K562 (cell line): ENCODE measurements around the gene ZG16B. TPM values are rescaled to one million over a fixed set of nuclear protein-coding genes. Genes with fewer than 3 reads are reported as not detected.
A peak's percentile ranks its signal among the peaks of the same experiment; 100 is the strongest.

Experiments used
- ATAC-seq: fragments of 200-7000 bp; cut with Tn5 transposase; 3 replicates; pipeline ENCODE4 v1.9.1; 2020; ENCODE audit warnings: moderate library complexity
- BruUV-seq: library from RNA; stranded (reverse); fragments of 400-500 nt; replicated peaks from 2 replicates; lab custom pipeline; 2021; lab: Mats Ljungman, UMichigan
- CTCF ChIA-PET: fragments of 300-600 bp; formaldehyde crosslinking; extraction: SDS; loops from one replicate; lab custom pipeline; 2021; ENCODE audit warnings: low intra/inter-chr PET ratio; lab: Yijun Ruan, JAX
- POLR2A ChIA-PET: fragments of 300-600, 350-650 bp; sonication (Branson Sonifier 250); formaldehyde crosslinking; extraction: SDS; loops from one replicate; lab custom pipeline; 2021; ENCODE audit warnings: antibody characterized with exemption, inconsistent platforms; lab: Yijun Ruan, JAX
- DNase-seq, 4 experiments: peaks; one replicate each; pipeline versions ENCODE4 v3.0.0 to v3.0.0-alpha.2; 2011 to 2018; ENCODE audit warnings: low spot score in 3 of 4, mixed read lengths in 3 of 4; ENCODE audit errors: extremely low read depth in 1 of 4
- FAIRE-seq: peaks from 2 replicates; lab custom pipeline; 2011; peaks lifted over from hg19 to GRCh38; lab: Jason Lieb, UNC
- H2AFZ ChIP-seq: 2 replicates; pipeline ENCODE4 v1.6.0; 2011; ENCODE audit warnings: low read depth, low read length, control low read depth, inconsistent platforms
- H3K27ac ChIP-seq: fragments of 200-600 bp; 3 replicates; pipeline ENCODE4 v1.8.0; 2011; ENCODE audit warnings: low read depth, mild to moderate bottlenecking, control low read depth, inconsistent platforms, low read length, moderate library complexity, mixed read lengths; ENCODE audit errors: extremely low read depth
- H3K27me3 ChIP-seq, 2 experiments: fragments of 300-600 bp in 1 of 2; 2 replicates in 1 of 2; 3 replicates in 1 of 2; pipeline versions ENCODE4 v1.6.0 to v1.8.0; 2011; ENCODE audit warnings: inconsistent platforms in 2 of 2, low read length in 2 of 2, mild to moderate bottlenecking in 1 of 2, mixed read lengths in 1 of 2, moderate library complexity in 1 of 2; ENCODE audit not compliant: control insufficient read depth in 2 of 2, insufficient read depth in 2 of 2
- H3K36me3 ChIP-seq: fragments of 300-600 bp; 3 replicates; pipeline ENCODE4 v1.8.0; 2011; ENCODE audit warnings: mild to moderate bottlenecking, low read length, inconsistent platforms; ENCODE audit not compliant: control insufficient read depth, insufficient read depth
- H3K4me1 ChIP-seq, 2 experiments: fragments of 200-600 bp in 1 of 2; replicated peaks in 1 of 2; 2 replicates in 1 of 2; 3 replicates in 1 of 2; pipeline versions ENCODE4 v1.5.1 to v1.8.0; 2011; ENCODE audit warnings: inconsistent platforms in 2 of 2, low read length in 2 of 2, mild to moderate bottlenecking in 1 of 2, mixed read lengths in 1 of 2, moderate library complexity in 1 of 2; ENCODE audit not compliant: control insufficient read depth in 2 of 2, insufficient read depth in 2 of 2
- H3K4me2 ChIP-seq: 2 replicates; pipeline ENCODE4 v1.6.1; 2011; ENCODE audit warnings: low read length, control low read depth, inconsistent platforms, mixed read lengths; ENCODE audit not compliant: insufficient read depth
- H3K4me3 ChIP-seq: fragments of 200-600 bp; sonication (generic), shearing (Covaris generic); 2 replicates; pipeline ENCODE4 v1.5.1; 2016; ENCODE audit warnings: control low read depth, inconsistent platforms
- H3K79me2 ChIP-seq: fragments of 200-600 bp; 3 replicates; pipeline ENCODE4 v1.8.0; 2011; ENCODE audit warnings: low read length, inconsistent platforms; ENCODE audit not compliant: control insufficient read depth, insufficient read depth
- H3K9ac ChIP-seq, 2 experiments: 2 replicates each; pipeline versions ENCODE4 v1.6.0 to v1.6.1; 2011; ENCODE audit warnings: low read depth in 2 of 2, low read length in 2 of 2, control low read depth in 1 of 2, inconsistent platforms in 1 of 2, mild to moderate bottlenecking in 1 of 2, mixed read lengths in 1 of 2; ENCODE audit not compliant: insufficient read depth in 1 of 2
- H3K9me1 ChIP-seq: one replicate; pipeline ENCODE4 v1.6.0; 2011; ENCODE audit warnings: inconsistent platforms, mild to moderate bottlenecking, low read length, moderate library complexity; ENCODE audit not compliant: control insufficient read depth, insufficient read depth
- H3K9me3 ChIP-seq: replicated peaks from 2 replicates; pipeline ENCODE4 v1.5.1; 2011; ENCODE audit warnings: low read depth, low read length, inconsistent platforms; ENCODE audit not compliant: control insufficient read depth, insufficient read depth
- H4K20me1 ChIP-seq: replicated peaks from 2 replicates; pipeline ENCODE4 v1.6.1; 2011; ENCODE audit warnings: low read length, inconsistent platforms, mixed read lengths; ENCODE audit not compliant: control insufficient read depth, insufficient read depth
- GTF2A2 ChIP-seq: IDR thresholded peaks from 2 replicates; pipeline ENCODE4 v1.6.1; 2016; ENCODE audit warnings: mild to moderate bottlenecking, missing genetic modification characterization, missing compliant biosample characterization
- ZNF644 ChIP-seq: fragments of 200-800 bp; sonication (Bioruptor generic); IDR thresholded peaks from 2 replicates; pipeline ENCODE4 v1.6.1; 2016; ENCODE audit warnings: low read depth, missing genetic modification characterization, missing compliant biosample characterization
- WGBS: fragments of 100-300 bp; shearing (Covaris generic); methylation state at CpG from one replicate; pipeline ENCODE4 v1.1.6; 2016; ENCODE audit warnings: low coverage, mixed read lengths; ENCODE audit not compliant: insufficient coverage; ENCODE audit errors: missing lambda C conversion rate; 5-methylcytosine and 5-hydroxymethylcytosine counted together
- in situ Hi-C: fragments of 300-500 bp; cut with MboI; formaldehyde crosslinking; loops from 4 replicates; pipeline ENCODE4 v1.15.0; 2018; ENCODE audit warnings: inconsistent platforms, mixed read lengths
- intact Hi-C: fragments of 100-400 bp; cut with micrococcal nuclease; formaldehyde crosslinking; loops from 2 replicates; pipeline ENCODE4 v1.14.2; 2022
- polyA plus RNA-seq, 8 experiments: library from polyadenylated mRNA; depleted of rRNA in 4 of 8; stranded (reverse) in 5 of 8; unstranded in 3 of 8; fragments of >200 nt; fragmentation: Nextera tagmentation in 2 of 8; fragmentation: Illumina TruSeq in 1 of 8; extraction: Ambion mirVana in 2 of 8; extraction: Trizol in 1 of 8; gene quantifications; 2 replicates each; pipeline versions ENCODE4 v1.2.1 to v1.2.3, GENCODE V29; 2011 to 2014; ENCODE audit warnings: inconsistent platforms in 1 of 8, missing spikeins in 1 of 8
- total RNA-seq, 7 experiments: library from RNA; depleted of rRNA in 6 of 7; stranded (reverse); fragments of >200 nt in 6 of 7; fragmentation: Illumina TruSeq in 2 of 7; extraction: Trizol in 2 of 7; gene quantifications; 2 replicates each; pipeline versions ENCODE4 v1.2.1 to v1.2.3, GENCODE V29; 2011 to 2021; ENCODE audit warnings: low replicate concordance in 1 of 7
- TF ChIP-seq, protein P1 (sequence below): fragments of 450-650 bp; IDR thresholded peaks from 2 replicates; pipeline ENCODE4 v1.6.1; 2016; ENCODE audit warnings: mild to moderate bottlenecking, moderate library complexity

Gene ZG16B
- total and polyA plus RNA-seq, 9 of the 15 experiments (the other 6 are each of a cell fraction or from before 2014, with no cell fraction given), result 0.25 to 0.43 (median 0.34) TPM; not detected in 5

DNA sequence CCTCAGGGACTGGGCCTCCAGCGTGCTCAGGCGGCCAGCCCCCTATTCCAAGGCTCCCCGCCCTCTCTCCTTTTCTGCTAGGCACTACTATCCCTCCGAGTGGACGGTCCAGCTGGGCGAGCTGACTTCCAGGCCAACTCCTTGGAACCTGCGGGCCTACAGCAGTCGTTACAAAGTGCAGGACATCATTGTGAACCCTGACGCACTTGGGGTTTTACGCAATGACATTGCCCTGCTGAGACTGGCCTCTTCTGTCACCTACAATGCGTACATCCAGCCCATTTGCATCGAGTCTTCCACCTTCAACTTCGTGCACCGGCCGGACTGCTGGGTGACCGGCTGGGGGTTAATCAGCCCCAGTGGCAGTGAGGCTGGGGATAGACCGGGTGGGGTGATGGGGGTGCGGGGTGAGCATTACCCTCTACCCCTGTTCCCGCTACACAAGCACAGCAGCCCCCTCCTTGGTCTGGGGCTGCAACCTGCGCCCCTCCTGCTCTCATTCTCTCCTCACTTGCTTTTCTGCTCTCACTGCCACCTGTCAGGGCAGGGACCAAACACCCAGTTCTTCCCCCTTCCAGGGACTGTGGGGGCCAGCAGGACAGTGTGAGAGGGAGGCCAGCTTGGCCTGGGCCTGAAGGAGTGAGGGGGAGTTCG is 30.8 kb upstream of the ZG16B start:
- peaks cover 4% of the 10 kb centered on the region; the same call in 1 of the 2 replicates for H3K9me3 ChIP-seq
- peaks cover 13 to 14% of the 10 kb centered on the region in 2 experiments for H3K4me1 ChIP-seq
- peaks cover 2 to 5% of the 10 kb centered on the region in 2 experiments; a peak in 3 of 5 replicates for H3K27me3 ChIP-seq
- DNase-seq (no peak), FAIRE-seq (no peak), ATAC-seq (no peak)
- TF ChIP-seq ZNF644 (tag) (no peak), GTF2A2 (tag) (no peak)
- TF ChIP-seq, protein P1, sequence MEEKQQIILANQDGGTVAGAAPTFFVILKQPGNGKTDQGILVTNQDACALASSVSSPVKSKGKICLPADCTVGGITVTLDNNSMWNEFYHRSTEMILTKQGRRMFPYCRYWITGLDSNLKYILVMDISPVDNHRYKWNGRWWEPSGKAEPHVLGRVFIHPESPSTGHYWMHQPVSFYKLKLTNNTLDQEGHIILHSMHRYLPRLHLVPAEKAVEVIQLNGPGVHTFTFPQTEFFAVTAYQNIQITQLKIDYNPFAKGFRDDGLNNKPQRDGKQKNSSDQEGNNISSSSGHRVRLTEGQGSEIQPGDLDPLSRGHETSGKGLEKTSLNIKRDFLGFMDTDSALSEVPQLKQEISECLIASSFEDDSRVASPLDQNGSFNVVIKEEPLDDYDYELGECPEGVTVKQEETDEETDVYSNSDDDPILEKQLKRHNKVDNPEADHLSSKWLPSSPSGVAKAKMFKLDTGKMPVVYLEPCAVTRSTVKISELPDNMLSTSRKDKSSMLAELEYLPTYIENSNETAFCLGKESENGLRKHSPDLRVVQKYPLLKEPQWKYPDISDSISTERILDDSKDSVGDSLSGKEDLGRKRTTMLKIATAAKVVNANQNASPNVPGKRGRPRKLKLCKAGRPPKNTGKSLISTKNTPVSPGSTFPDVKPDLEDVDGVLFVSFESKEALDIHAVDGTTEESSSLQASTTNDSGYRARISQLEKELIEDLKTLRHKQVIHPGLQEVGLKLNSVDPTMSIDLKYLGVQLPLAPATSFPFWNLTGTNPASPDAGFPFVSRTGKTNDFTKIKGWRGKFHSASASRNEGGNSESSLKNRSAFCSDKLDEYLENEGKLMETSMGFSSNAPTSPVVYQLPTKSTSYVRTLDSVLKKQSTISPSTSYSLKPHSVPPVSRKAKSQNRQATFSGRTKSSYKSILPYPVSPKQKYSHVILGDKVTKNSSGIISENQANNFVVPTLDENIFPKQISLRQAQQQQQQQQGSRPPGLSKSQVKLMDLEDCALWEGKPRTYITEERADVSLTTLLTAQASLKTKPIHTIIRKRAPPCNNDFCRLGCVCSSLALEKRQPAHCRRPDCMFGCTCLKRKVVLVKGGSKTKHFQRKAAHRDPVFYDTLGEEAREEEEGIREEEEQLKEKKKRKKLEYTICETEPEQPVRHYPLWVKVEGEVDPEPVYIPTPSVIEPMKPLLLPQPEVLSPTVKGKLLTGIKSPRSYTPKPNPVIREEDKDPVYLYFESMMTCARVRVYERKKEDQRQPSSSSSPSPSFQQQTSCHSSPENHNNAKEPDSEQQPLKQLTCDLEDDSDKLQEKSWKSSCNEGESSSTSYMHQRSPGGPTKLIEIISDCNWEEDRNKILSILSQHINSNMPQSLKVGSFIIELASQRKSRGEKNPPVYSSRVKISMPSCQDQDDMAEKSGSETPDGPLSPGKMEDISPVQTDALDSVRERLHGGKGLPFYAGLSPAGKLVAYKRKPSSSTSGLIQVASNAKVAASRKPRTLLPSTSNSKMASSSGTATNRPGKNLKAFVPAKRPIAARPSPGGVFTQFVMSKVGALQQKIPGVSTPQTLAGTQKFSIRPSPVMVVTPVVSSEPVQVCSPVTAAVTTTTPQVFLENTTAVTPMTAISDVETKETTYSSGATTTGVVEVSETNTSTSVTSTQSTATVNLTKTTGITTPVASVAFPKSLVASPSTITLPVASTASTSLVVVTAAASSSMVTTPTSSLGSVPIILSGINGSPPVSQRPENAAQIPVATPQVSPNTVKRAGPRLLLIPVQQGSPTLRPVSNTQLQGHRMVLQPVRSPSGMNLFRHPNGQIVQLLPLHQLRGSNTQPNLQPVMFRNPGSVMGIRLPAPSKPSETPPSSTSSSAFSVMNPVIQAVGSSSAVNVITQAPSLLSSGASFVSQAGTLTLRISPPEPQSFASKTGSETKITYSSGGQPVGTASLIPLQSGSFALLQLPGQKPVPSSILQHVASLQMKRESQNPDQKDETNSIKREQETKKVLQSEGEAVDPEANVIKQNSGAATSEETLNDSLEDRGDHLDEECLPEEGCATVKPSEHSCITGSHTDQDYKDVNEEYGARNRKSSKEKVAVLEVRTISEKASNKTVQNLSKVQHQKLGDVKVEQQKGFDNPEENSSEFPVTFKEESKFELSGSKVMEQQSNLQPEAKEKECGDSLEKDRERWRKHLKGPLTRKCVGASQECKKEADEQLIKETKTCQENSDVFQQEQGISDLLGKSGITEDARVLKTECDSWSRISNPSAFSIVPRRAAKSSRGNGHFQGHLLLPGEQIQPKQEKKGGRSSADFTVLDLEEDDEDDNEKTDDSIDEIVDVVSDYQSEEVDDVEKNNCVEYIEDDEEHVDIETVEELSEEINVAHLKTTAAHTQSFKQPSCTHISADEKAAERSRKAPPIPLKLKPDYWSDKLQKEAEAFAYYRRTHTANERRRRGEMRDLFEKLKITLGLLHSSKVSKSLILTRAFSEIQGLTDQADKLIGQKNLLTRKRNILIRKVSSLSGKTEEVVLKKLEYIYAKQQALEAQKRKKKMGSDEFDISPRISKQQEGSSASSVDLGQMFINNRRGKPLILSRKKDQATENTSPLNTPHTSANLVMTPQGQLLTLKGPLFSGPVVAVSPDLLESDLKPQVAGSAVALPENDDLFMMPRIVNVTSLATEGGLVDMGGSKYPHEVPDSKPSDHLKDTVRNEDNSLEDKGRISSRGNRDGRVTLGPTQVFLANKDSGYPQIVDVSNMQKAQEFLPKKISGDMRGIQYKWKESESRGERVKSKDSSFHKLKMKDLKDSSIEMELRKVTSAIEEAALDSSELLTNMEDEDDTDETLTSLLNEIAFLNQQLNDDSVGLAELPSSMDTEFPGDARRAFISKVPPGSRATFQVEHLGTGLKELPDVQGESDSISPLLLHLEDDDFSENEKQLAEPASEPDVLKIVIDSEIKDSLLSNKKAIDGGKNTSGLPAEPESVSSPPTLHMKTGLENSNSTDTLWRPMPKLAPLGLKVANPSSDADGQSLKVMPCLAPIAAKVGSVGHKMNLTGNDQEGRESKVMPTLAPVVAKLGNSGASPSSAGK, result no peak
- in situ Hi-C loops, result no loop called here
- H3K9ac ChIP-seq, result peak overlapping the region in 1 of 2 experiments; percentile 23; a peak in 2 of 4 replicates
- intact Hi-C loops, result no loop called here
- H3K36me3 ChIP-seq, result no peaks in the 10 kb centered on the region
- H3K79me2 ChIP-seq, result no peaks in the 10 kb centered on the region
- H3K4me3 ChIP-seq, result no peak overlapping the region
- CTCF ChIA-PET, result no interaction called here
- BruUV-seq, result no TSS peak
- H2AFZ ChIP-seq, result no peak overlapping the region
- WGBS, result 33% methylated on average over 17 of the region's 21 CpGs
- no peak overlapping the region for H3K27ac ChIP-seq
- no peaks in the 10 kb centered on the region for H4K20me1 ChIP-seq
- H3K9me1 ChIP-seq, result no peaks in the 10 kb centered on the region
- POLR2A ChIA-PET, result no interaction called here
- no peak overlapping the region for H3K4me2 ChIP-seq
